GM12874 (cell line): ENCODE measurements around the gene UGT2A3.

Experiments
- CTCF ChIP-seq: IDR thresholded peaks from 2 replicates; pipeline ENCODE4 v1.5.1; 2011; ENCODE audit warnings: low read depth, mild to moderate bottlenecking, control low read depth, low read length, moderate library complexity; ENCODE audit not compliant: insufficient read depth

UGT2A3 gene

GRCh38 chr4:68929076-68929737 lies 22.4 kb downstream of the UGT2A3 start:
- no peak for TF ChIP-seq CTCF

DNA sequence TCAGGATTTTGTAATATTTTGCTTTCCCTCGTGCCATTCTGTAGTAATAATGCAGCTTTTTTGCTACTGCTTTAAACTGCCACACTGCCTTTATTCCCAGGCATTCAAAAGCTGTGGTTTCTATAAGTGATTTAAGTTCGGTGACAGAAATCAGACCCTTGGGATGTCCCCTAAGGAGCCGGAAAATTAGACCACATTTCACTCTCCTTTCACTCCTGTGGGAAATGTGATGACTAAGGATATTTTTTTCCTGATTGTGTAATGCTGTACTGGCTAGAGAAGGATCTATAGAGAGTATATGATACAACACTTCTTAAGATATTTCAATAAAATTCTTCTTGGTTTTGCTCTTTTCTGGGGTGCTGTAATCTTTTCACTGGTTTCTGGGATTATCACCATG lies 24.4 kb downstream of the UGT2A3 start:
- TF ChIP-seq CTCF, result no peak

- no peak for TF ChIP-seq CTCF
These were observed 30.6 kb downstream of the UGT2A3 start for GRCh38 chr4:68921051-68921450.

DNA sequence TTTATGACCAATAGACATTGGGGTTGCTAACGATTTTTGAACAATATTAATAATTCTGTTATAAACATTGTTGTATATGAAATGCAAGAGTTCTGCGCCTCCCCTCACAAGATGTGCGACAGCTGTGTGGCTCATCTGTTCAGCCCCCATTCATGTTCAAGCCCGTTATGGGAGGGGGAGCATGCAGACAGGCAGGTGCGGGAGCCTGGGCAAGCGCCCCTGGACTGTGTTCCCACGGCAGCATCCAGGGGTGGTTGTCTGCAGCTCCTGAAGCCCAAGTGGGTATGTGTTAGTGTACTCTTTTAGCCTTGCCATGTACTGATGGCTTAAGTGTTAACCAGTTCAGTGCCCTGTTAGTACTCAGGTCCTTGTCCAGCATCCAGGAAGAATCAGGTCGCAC lies 34.6 kb downstream of the UGT2A3 start:
- TF ChIP-seq CTCF, result no peak

GRCh38 chr4:68912807-68913206 lies 38.8 kb downstream of the UGT2A3 start:
- no peak for TF ChIP-seq CTCF

- no peak for TF ChIP-seq CTCF
These were observed 42.2 kb downstream of the UGT2A3 start for GRCh38 chr4:68909385-68909784.

- TF ChIP-seq CTCF, result no peak
These were observed 43.6 kb downstream of the UGT2A3 start for GRCh38 chr4:68907788-68908700.
